HG03108 (cell line): Measurements from ENCODE around the gene CDKL5.

Experiments
- ATAC-seq: cut with Tn5 transposase; IDR thresholded peaks from one replicate; pipeline ENCODE4 v1.9.1; 2021; ENCODE audit warnings: moderate library complexity; ENCODE audit not compliant: unreplicated experiment

CDKL5 gene

DNA sequence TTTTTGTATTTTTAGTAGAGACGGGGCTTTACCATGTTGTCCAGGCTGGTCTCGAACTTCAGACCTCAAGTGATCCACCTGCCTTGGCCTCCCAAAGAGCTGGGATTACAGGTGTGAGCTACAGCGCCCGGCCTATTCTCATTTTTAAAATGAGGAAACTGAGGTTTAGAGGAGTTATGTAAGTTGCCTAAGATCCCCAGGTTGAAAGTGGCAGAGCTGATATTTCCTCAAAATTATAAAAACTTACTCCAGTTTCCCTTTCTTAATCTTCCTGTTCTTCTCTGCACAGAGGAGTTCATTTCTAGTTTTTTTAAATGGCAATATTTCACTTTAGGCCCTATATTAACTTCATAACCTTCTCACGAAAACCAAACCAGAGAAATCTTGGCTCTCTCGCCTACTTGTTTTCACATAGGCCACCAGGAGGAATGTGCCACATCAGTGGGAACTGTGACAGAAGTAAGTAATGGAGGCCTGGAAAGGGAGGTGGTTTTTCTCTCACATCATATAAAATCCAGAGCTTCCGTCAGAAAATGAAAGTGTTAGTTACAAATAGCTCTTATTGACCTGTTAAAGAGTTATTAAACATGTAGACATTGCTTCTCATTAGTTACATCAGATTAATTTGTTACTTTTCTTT, 262.6 kb downstream of the CDKL5 start:
- no peak for ATAC-seq

DNA sequence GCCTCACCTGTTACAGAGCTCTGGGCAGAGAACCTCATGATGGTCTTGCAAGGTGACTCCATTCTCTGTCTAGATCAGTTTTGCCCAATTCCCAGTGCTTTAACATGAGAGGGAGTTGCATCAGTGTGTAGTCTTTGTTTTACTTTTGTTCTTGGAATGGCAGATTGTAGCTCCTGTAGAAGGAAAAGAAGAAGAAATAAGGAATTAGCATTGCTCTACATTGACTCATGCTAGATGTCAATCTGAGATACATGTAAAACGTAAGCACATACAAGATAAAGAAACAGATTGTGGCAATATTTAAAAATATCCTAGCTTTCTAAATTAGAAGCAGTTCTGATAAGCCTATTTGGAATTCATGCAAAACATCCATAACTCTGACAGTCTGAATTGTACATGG, 266.0 kb downstream of the CDKL5 start:
- no peak for ATAC-seq

DNA sequence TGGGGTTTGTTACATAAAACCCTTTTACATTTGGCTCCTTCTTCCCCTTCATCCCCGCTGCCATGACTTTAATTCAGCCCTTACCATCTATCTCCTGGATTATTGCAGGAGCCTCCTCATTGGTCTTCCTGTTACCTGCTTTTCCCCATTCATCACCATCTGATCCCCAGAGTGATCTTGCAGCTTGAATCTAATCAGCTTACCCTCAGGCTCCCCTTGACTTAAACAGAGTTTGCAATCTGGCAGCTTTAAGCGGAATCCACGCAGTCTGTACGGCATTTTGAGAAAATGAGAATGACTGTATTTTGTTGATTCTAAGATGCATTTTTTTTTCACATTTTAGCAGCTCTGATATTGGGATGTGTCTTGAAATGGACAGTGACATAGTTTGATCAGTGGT, 267.1 kb downstream of the CDKL5 start:
- no peak for ATAC-seq

DNA sequence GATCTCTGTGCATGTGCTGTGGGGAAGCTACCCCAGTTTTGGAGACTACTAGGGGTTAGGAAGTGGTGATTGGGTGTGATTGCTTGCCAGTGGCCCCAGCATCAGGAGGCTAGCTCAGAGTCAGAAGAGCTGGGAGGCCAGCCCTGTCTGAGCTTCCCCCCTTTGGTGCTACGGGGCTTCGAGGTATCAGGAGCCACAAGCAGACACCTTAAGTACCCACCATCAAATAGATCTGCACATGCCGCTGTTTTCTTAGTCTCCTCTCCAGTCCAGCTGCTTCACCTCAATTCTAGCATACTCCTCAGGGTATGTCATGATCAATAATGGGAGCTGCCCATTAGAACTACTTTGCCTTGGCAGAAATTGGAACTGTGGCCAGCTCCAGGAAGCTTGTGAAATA, 271.2 kb downstream of the CDKL5 start:
- ATAC-seq = no peak

- ATAC-seq = no peak
Measured at GRCh38 chrX:18698737-18699650, 273.6 kb downstream of the CDKL5 start.

- no peak for ATAC-seq
Measured at GRCh38 chrX:18701621-18702361, 276.4 kb downstream of the CDKL5 start.

- ATAC-seq = no peak
Measured at GRCh38 chrX:18702362-18703195, 277.2 kb downstream of the CDKL5 start.
